Common myeloid progenitor, CD34-positive (primary cell): ENCODE results near the gene MYO18B.

Experiments
- CTCF ChIA-PET: fragments of 350-600 bp; sonication (Branson Sonifier 250); formaldehyde crosslinking; loops from one replicate; lab custom pipeline; 2021; ENCODE audit warnings: antibody characterized with exemption; lab: Charles Lee
- POLR2A ChIA-PET: fragments of 350-600 bp; sonication (Branson Sonifier 250); formaldehyde crosslinking; loops from one replicate; lab custom pipeline; 2021; ENCODE audit warnings: antibody characterized with exemption; lab: Charles Lee
- DNase-seq, 3 donors: peaks; one replicate each; pipeline versions ENCODE4 v3.0.0 to v3.0.0-alpha.2; 2013
- H3K27ac ChIP-seq, 2 experiments: 1 replicate in 1 of 2; 2 replicates in 1 of 2; pipeline ENCODE4 v1.7.0; 2013; ENCODE audit warnings: inconsistent platforms in 2 of 2, low read length in 2 of 2, mild to moderate bottlenecking in 2 of 2, low read depth in 1 of 2, moderate library complexity in 1 of 2; ENCODE audit not compliant: severe bottlenecking in 2 of 2, insufficient read depth in 1 of 2, poor library complexity in 1 of 2
- H3K27me3 ChIP-seq, 5 experiments: replicated peaks in 2 of 5; 1 replicate in 3 of 5; 2 replicates in 2 of 5; pipeline versions ENCODE4 v1.6.1 to v1.7.0; 2013; ENCODE audit warnings: low read length in 4 of 5, mild to moderate bottlenecking in 2 of 5, moderate library complexity in 2 of 5, inconsistent platforms in 1 of 5; ENCODE audit not compliant: insufficient read depth in 5 of 5, control insufficient read depth in 4 of 5
- H3K36me3 ChIP-seq, 4 experiments: 1 replicate in 2 of 4; 2 replicates in 2 of 4; pipeline versions ENCODE4 v1.6.1 to v1.7.0; 2013; ENCODE audit warnings: low read length in 3 of 4, control low read depth in 1 of 4, mild to moderate bottlenecking in 1 of 4; ENCODE audit not compliant: control insufficient read depth in 4 of 4, insufficient read depth in 4 of 4
- H3K4me1 ChIP-seq, 4 experiments: 1 replicate in 3 of 4; 2 replicates in 1 of 4; pipeline versions ENCODE4 v1.6.1 to v1.7.1; 2013; ENCODE audit warnings: low read length in 3 of 4, mild to moderate bottlenecking in 3 of 4, control low read depth in 1 of 4, inconsistent platforms in 1 of 4, moderate library complexity in 1 of 4; ENCODE audit not compliant: control insufficient read depth in 4 of 4, insufficient read depth in 4 of 4; ENCODE audit errors: control extremely low read depth in 1 of 4
- H3K4me3 ChIP-seq, 7 experiments: 1 replicate in 4 of 7; 2 replicates in 3 of 7; pipeline versions ENCODE4 v1.5.1 to v1.7.0; 2013; ENCODE audit warnings: mild to moderate bottlenecking in 7 of 7, low read length in 6 of 7, moderate library complexity in 6 of 7, inconsistent platforms in 2 of 7, low read depth in 2 of 7, control low read depth in 1 of 7; ENCODE audit not compliant: insufficient read depth in 4 of 7, control insufficient read depth in 1 of 7; ENCODE audit errors: extremely low read depth in 1 of 7
- H3K9me3 ChIP-seq, 5 experiments: 1 replicate in 4 of 5; 2 replicates in 1 of 5; pipeline versions ENCODE4 v1.6.1 to v1.7.1; 2013; ENCODE audit warnings: low read length in 4 of 5, mild to moderate bottlenecking in 2 of 5, inconsistent platforms in 1 of 5, low read depth in 1 of 5, moderate library complexity in 1 of 5; ENCODE audit not compliant: control insufficient read depth in 4 of 5, insufficient read depth in 2 of 5; ENCODE audit errors: control extremely low read depth in 1 of 5
- WGBS: methylation state at CpG from one replicate; pipeline ENCODE4 v1.1.5; 2013; ENCODE audit not compliant: insufficient coverage; 5-methylcytosine and 5-hydroxymethylcytosine counted together

Gene MYO18B

DNA sequence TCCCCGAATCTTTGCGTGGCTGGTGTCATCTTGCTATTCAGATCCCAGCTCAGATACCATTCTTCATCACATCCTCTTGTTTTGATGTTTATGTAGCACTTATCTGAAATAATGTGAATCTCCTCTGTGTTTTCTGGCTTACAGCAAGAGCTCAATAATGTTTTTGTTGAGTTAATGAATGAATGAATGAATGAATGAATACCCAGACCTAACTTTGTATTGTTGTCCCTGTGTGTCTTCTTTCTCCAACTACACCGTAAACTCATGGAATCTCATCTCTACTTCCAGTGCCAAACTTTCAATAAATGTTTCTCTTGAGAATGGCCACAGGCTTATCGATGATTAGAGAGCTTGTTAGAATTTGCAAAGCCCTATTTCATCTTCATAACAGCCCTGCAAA, 110.2 kb downstream of the MYO18B start:
- DNase-seq: no peak
- peaks cover 0 to 1% (median 0%) of the 10 kb centered on the region in 5 experiments for H3K27me3 ChIP-seq
- ChIA-PET CTCF (no interaction called here), POLR2A (no interaction called here)
- WGBS: 83% methylated on average over 3 of the region's 4 CpGs
- H3K4me3 ChIP-seq: no peak overlapping the region
- H3K4me1 ChIP-seq: no peaks in the 10 kb centered on the region
- H3K9me3 ChIP-seq: no peaks in the 10 kb centered on the region
- no peaks in the 10 kb centered on the region for H3K36me3 ChIP-seq
- no peak overlapping the region for H3K27ac ChIP-seq

DNA sequence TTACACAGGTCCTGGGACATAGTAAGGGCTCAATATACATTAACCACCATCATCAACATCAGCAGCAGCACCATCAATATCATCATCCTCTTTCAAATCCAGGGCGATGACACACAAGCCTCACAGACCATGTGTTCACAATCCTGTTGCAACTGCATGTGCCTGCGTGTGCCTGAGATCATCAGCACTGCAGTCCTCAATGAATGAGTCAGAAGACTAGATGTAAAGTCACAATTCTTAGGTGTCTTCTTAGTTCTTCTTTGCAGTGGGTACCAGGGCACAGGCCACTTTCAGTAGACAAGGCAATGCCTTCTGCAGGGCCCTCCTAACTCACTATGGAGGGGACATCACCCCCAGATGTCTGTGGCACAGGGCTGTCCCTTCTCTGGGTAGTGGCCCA, 111.1 kb downstream of the MYO18B start:
- Histone ChIP-seq H3K36me3 (no peaks in the 10 kb centered on the region), H3K9me3 (no peaks in the 10 kb centered on the region), H3K27ac (no peak overlapping the region), H3K4me3 (no peak overlapping the region), H3K4me1 (no peaks in the 10 kb centered on the region), H3K27me3 (peaks cover 0 to 1% (median 0%) of the 10 kb centered on the region in 5 experiments)
- POLR2A ChIA-PET: no interaction called here
- DNase-seq: no peak
- CTCF ChIA-PET: no interaction called here
- WGBS: 84% methylated on average over 2 of the region's 2 CpGs

DNA sequence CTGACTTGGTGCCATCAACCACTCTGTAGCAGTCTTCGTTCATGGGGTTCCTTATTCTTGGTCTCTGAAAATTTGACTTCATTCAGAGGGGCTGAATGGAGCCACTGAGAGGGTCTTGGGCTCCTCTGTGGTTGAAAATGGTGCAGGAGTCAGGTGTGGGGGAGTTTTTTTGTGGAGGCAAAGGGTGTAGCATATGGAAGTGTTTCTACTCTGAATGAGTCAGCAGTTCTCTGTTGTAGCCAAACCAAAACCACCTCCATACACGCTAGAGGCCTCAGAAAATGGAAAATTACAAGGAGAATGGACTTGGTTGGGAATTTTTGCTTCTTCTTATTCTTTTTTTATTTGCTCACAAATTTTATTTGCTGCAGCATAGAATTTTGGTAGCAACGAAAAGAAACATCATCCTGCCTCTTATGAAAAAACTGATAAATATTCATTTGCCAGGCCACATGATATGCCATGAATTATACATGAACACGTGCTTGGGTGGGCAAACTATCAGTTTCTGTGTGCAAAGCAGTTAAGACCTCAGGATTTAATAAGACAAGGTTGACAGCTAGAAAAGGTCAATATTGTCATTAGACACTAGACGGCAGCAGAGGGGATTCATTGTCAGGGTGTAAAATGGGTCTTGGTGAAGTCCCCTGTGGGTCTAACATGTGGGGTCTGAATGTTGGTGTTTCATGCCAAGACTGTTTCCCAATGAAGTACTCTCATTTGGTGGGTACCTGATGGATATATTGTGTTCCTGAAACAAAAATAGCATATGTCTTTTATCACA, 111.7 kb downstream of the MYO18B start:
- no peak overlapping the region for H3K27ac ChIP-seq
- 44% methylated on average over 3 of the region's 5 CpGs for WGBS
- CTCF ChIA-PET: no interaction called here
- DNase-seq: peak in 1 of 3 donors; percentile 1
- H3K4me3 ChIP-seq: no peak overlapping the region
- no peaks in the 10 kb centered on the region for H3K4me1 ChIP-seq
- POLR2A ChIA-PET: no interaction called here
- no peaks in the 10 kb centered on the region for H3K9me3 ChIP-seq
- no peaks in the 10 kb centered on the region for H3K36me3 ChIP-seq
- H3K27me3 ChIP-seq: peaks cover 0 to 1% (median 0%) of the 10 kb centered on the region in 5 experiments

DNA sequence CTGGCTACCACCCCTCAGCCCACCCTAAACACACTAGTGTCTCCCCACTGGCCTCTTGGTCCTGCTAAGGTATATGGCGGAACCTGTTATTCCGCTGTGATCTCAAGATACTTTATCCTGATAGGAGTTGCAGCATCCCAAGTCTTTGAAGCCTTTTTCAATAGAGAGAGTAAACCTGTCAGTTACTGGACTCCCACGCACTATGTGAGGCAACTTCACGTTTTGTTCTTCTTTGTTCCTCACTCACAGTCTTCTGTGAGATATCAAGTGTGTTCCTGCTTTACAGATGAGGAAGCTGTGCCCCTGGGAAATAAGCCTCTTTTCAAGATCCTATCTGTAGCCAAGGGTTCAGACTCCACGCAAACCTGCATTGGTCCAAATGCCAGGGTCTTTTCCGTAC, 127.8 kb downstream of the MYO18B start:
- POLR2A ChIA-PET: no interaction called here
- CTCF ChIA-PET: no interaction called here
- H3K27me3 ChIP-seq: peaks cover 0 to 10% (median 3%) of the 10 kb centered on the region in 5 experiments

DNA sequence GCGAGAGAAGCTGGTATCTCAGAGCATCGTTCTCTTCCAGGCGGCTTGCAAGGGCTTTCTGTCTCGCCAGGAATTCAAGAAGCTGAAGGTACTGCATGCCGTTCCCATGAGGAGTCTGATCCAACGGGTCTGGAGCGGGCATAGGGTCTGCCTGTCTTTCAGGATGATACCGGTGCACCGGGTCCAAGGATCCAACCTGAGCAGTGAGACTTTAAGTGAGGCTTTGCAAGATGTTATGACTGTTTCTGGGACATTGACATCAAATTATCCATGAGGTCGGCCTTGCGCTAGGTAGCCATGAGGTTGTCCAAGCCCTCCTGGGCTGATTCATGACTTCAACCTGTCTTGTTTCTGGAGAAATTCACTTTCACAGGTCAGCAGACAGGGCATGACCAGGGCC, 132.3 kb downstream of the MYO18B start:
- 99% methylated on average over 11 of the region's 11 CpGs for WGBS

More for the DNA sequence above, 127.8 kb downstream of the MYO18B start:
- no peaks in the 10 kb centered on the region for H3K4me1 ChIP-seq
- no peaks in the 10 kb centered on the region for H3K9me3 ChIP-seq
- no peak for DNase-seq
- no peak overlapping the region for H3K4me3 ChIP-seq
- no peaks in the 10 kb centered on the region for H3K36me3 ChIP-seq
- 63% methylated on average over 6 of the region's 6 CpGs for WGBS
- H3K27ac ChIP-seq: no peak overlapping the region

DNA sequence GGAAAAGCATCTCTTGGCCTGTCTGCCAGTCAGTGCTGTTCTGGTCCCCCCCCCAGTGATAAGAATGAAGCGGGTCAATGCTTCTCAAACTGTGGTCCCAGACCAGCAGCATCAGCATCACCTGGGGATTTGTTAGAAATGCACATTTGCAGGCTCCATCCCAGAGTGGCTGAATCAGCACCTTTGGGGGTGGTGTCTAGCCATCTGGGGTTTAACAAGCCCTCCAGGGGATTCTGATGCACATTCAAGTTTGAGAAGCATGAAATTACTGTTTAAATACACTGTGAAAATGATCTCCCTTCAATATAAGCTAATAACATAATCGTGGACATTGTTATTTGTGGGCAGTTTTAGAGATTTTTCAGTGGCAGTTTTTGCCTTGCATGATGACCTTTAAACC, 133.5 kb downstream of the MYO18B start:
- Histone ChIP-seq H3K4me3 (no peak overlapping the region), H3K4me1 (no peaks in the 10 kb centered on the region), H3K36me3 (no peaks in the 10 kb centered on the region), H3K9me3 (no peaks in the 10 kb centered on the region), H3K27ac (no peak overlapping the region), H3K27me3 (peaks cover 0 to 27% (median 3%) of the 10 kb centered on the region in 5 experiments)
- POLR2A ChIA-PET: no interaction called here
- CTCF ChIA-PET: no interaction called here
- WGBS: no CpG with 5 or more reads among the region's 2 CpGs
- no peak for DNase-seq

More for the DNA sequence above, 132.3 kb downstream of the MYO18B start:
- ChIA-PET POLR2A (no interaction called here), CTCF (no interaction called here)
- no peak for DNase-seq
- Histone ChIP-seq H3K36me3 (no peaks in the 10 kb centered on the region), H3K27ac (no peak overlapping the region), H3K4me1 (no peaks in the 10 kb centered on the region), H3K27me3 (peaks cover 0 to 25% (median 3%) of the 10 kb centered on the region in 5 experiments), H3K4me3 (no peak overlapping the region), H3K9me3 (no peaks in the 10 kb centered on the region)

DNA sequence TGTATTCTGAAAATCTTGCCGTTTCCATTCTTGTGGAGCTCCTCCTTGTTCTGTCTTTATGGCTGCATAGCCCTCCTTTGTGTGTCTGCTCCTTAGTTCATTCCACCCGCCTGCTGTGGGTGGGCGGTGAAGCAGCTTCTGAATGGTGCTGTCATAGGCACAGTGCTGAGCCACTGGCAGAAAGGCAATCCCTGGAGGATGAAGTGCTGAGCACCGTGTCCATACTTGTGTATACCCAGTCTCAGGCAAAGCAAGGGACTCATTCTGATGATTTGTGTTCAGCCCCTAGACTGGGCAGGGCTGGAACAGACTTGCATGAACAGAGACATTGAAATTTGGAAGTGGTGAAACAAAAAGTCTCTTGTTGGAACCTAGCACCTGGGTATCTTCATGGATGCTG, 134.9 kb downstream of the MYO18B start:
- H3K4me3 ChIP-seq: no peak overlapping the region
- H3K27ac ChIP-seq: no peak overlapping the region
- no peak for DNase-seq
- H3K9me3 ChIP-seq: no peaks in the 10 kb centered on the region
- peaks cover 0 to 36% (median 4%) of the 10 kb centered on the region in 5 experiments for H3K27me3 ChIP-seq
- POLR2A ChIA-PET: no interaction called here
- CTCF ChIA-PET: no interaction called here
- whole genome bisulfite sequencing: 82% methylated on average over 2 of the region's 4 CpGs
- no peaks in the 10 kb centered on the region for H3K4me1 ChIP-seq
- no peaks in the 10 kb centered on the region for H3K36me3 ChIP-seq
